CD4-positive, alpha-beta T cell (primary cell): Measurements from ENCODE around the gene MUC4. TPM values are rescaled to one million over a fixed set of nuclear protein-coding genes. Genes with fewer than 3 reads are reported as not detected.

ENCODE experiments used
- ATAC-seq: fragments of 200-7000 bp; cut with Tn5 transposase; one replicate; pipeline ENCODE4 v1.10.0; 2022; ENCODE audit warnings: mild to moderate bottlenecking; ENCODE audit not compliant: poor library complexity
- CTCF ChIA-PET: fragments of 350-600 bp; sonication (Branson Sonifier 250); formaldehyde crosslinking; loops from one replicate; lab custom pipeline; 2021; ENCODE audit warnings: antibody characterized with exemption, inconsistent platforms; lab: Charles Lee
- POLR2A ChIA-PET: fragments of 350-600 bp; sonication (Branson Sonifier 250); formaldehyde crosslinking; loops from one replicate; lab custom pipeline; 2021; ENCODE audit warnings: antibody characterized with exemption, inconsistent platforms; lab: Charles Lee
- DNase-seq, 14 experiments: peaks; one replicate each; pipeline ENCODE4 v3.0.0-alpha.2; 2013 to 2020; ENCODE audit warnings: mixed read lengths in 2 of 14
- H3K27ac ChIP-seq, 2 donors: one replicate each; pipeline versions ENCODE4 v1.5.1 to v1.7.0; 2013; ENCODE audit warnings: low read length in 2 of 2, low read depth in 1 of 2, mild to moderate bottlenecking in 1 of 2
- H3K27me3 ChIP-seq, 2 experiments: 1 replicate in 1 of 2; 2 replicates in 1 of 2; pipeline versions ENCODE4 v1.6.1 to v1.7.0; 2013; ENCODE audit warnings: low read length in 2 of 2, control low read depth in 1 of 2, mild to moderate bottlenecking in 1 of 2, moderate library complexity in 1 of 2; ENCODE audit not compliant: insufficient read depth in 2 of 2, control insufficient read depth in 1 of 2
- H3K36me3 ChIP-seq: one replicate; pipeline ENCODE4 v1.6.1; 2013; ENCODE audit warnings: low read length, control low read depth; ENCODE audit not compliant: insufficient read depth
- H3K4me1 ChIP-seq: one replicate; pipeline ENCODE4 v1.6.1; 2013; ENCODE audit warnings: low read length, control low read depth; ENCODE audit not compliant: insufficient read depth
- H3K4me3 ChIP-seq: one replicate; pipeline ENCODE4 v1.5.1; 2013; ENCODE audit warnings: mild to moderate bottlenecking, low read length, moderate library complexity
- H3K9me3 ChIP-seq, 2 experiments: 1 replicate in 1 of 2; 2 replicates in 1 of 2; pipeline versions ENCODE4 v1.6.1 to v1.7.0; 2013; ENCODE audit warnings: low read length in 2 of 2, mild to moderate bottlenecking in 2 of 2, control low read depth in 1 of 2, moderate library complexity in 1 of 2; ENCODE audit not compliant: control insufficient read depth in 1 of 2, insufficient read depth in 1 of 2
- H3K27ac Mint-ChIP-seq: one replicate; pipeline ENCODE4 v1.8.0; 2020; ENCODE audit warnings: mixed read lengths
- H3K27me3 Mint-ChIP-seq: one replicate; pipeline ENCODE4 v1.8.0; 2021; ENCODE audit warnings: mixed read lengths
- H3K36me3 Mint-ChIP-seq: one replicate; pipeline ENCODE4 v1.8.0; 2021; ENCODE audit warnings: low read depth, mixed read lengths
- H3K4me1 Mint-ChIP-seq: one replicate; pipeline ENCODE4 v1.8.0; 2021; ENCODE audit warnings: low read depth, mixed read lengths
- H3K4me3 Mint-ChIP-seq: one replicate; pipeline ENCODE4 v1.8.0; 2020; ENCODE audit warnings: mild to moderate bottlenecking, mixed read lengths
- H3K9me3 Mint-ChIP-seq: one replicate; pipeline ENCODE4 v1.8.0; 2020; ENCODE audit warnings: mixed read lengths
- CTCF ChIP-seq: fragments of 200-600 bp; IDR thresholded peaks from one replicate; pipeline ENCODE4 v1.8.0; 2022; ENCODE audit warnings: antibody characterized with exemption, mild to moderate bottlenecking
- intact Hi-C, 2 experiments: fragments of 100-400 bp; cut with DNase I in 1 of 2; cut with micrococcal nuclease in 1 of 2; formaldehyde crosslinking; loops; one replicate each; pipeline versions ENCODE4 v1.15.1 to v1.9.0; 2023 to 2025; cut with DNase I, micrococcal nuclease
- total RNA-seq, 174 experiments: library from RNA in 2 of 174; stranded (reverse) in 2 of 174; gene quantifications; one replicate each; pipeline ENCODE4 v1.2.3 and lab custom pipeline; 2021 to 2026

Gene MUC4
- total RNA-seq, 2 experiments from 2014 or later: not detected

- Histone ChIP-seq H3K9me3 (no peaks in the 10 kb centered on the region), H3K27me3 (no peaks in the 10 kb centered on the region), H3K36me3 (peaks cover 11% of the 10 kb centered on the region), H3K4me3 (no peak overlapping the region), H3K4me1 (no peaks in the 10 kb centered on the region), H3K27ac (no peak overlapping the region)
- DNase-seq (no peak), ATAC-seq (no peak)
- Mint-ChIP-seq H3K4me3 (no peak overlapping the region), H3K27ac (no peak overlapping the region), H3K27me3 (no peaks in the 10 kb centered on the region), H3K4me1 (no peaks in the 10 kb centered on the region), H3K36me3 (peaks cover 5% of the 10 kb centered on the region), H3K9me3 (no peaks in the 10 kb centered on the region)
- no peak for TF ChIP-seq CTCF
- intact Hi-C loops: no loop called here
- ChIA-PET POLR2A (no interaction called here), CTCF (no interaction called here)
Measured at GRCh38 chr3:195703776-195704175, 108.0 kb downstream of the MUC4 start.

GRCh38 chr3:195701042-195701915 is 110.5 kb downstream of the MUC4 start:
- intact Hi-C loops: no loop called here
- H3K27me3 ChIP-seq: no peaks in the 10 kb centered on the region
- H3K27ac Mint-ChIP-seq: no peak overlapping the region
- peaks cover 21% of the 10 kb centered on the region for H3K36me3 ChIP-seq
- no peaks in the 10 kb centered on the region for H3K4me1 ChIP-seq
- CTCF ChIA-PET: interaction anchor here (0.7 kb wide), 2 partner anchors 142 to 330 kb away, joined by 3 read pairs; no protein-coding TSS in a partner anchor
- H3K9me3 ChIP-seq: no peaks in the 10 kb centered on the region
- no peak for DNase-seq
- no peak overlapping the region for H3K4me3 ChIP-seq
- POLR2A ChIA-PET: no interaction called here
- H3K27ac ChIP-seq: no peak overlapping the region
- no peaks in the 10 kb centered on the region for H3K27me3 Mint-ChIP-seq
- no peak for TF ChIP-seq CTCF
- peaks cover 15% of the 10 kb centered on the region for H3K36me3 Mint-ChIP-seq
- no peaks in the 10 kb centered on the region for H3K4me1 Mint-ChIP-seq
- no peak overlapping the region for H3K4me3 Mint-ChIP-seq
- no peaks in the 10 kb centered on the region for H3K9me3 Mint-ChIP-seq
- no peak for ATAC-seq

- ChIA-PET CTCF (interaction anchor here (0.7 kb wide), 2 partner anchors 143 to 331 kb away, joined by 3 read pairs; no protein-coding TSS in a partner anchor), POLR2A (no interaction called here)
- Mint-ChIP-seq H3K36me3 (peaks cover 22% of the 10 kb centered on the region), H3K4me3 (no peak overlapping the region), H3K4me1 (no peaks in the 10 kb centered on the region), H3K27me3 (no peaks in the 10 kb centered on the region), H3K27ac (no peak overlapping the region), H3K9me3 (no peaks in the 10 kb centered on the region)
- Histone ChIP-seq H3K4me1 (no peaks in the 10 kb centered on the region), H3K27ac (no peak overlapping the region), H3K9me3 (no peaks in the 10 kb centered on the region), H3K36me3 (peaks cover 21% of the 10 kb centered on the region), H3K27me3 (no peaks in the 10 kb centered on the region), H3K4me3 (no peak overlapping the region)
- ATAC-seq (no peak), DNase-seq (no peak)
- TF ChIP-seq CTCF: no peak
- intact Hi-C loops: no loop called here
Measured at GRCh38 chr3:195700319-195700718, 111.4 kb downstream of the MUC4 start.
